ENCODE data around the gene OR2V2. TPM values are rescaled to one million over a fixed set of nuclear protein-coding genes. Genes with fewer than 3 reads are reported as not detected.
"Not testable (repeated sequence)": the region's sequence is repeated elsewhere in the genome, so short reads cannot be mapped to it uniquely, and the experiment has no call there.

Gene OR2V2
- total RNA-seq, result not detected

DNA sequence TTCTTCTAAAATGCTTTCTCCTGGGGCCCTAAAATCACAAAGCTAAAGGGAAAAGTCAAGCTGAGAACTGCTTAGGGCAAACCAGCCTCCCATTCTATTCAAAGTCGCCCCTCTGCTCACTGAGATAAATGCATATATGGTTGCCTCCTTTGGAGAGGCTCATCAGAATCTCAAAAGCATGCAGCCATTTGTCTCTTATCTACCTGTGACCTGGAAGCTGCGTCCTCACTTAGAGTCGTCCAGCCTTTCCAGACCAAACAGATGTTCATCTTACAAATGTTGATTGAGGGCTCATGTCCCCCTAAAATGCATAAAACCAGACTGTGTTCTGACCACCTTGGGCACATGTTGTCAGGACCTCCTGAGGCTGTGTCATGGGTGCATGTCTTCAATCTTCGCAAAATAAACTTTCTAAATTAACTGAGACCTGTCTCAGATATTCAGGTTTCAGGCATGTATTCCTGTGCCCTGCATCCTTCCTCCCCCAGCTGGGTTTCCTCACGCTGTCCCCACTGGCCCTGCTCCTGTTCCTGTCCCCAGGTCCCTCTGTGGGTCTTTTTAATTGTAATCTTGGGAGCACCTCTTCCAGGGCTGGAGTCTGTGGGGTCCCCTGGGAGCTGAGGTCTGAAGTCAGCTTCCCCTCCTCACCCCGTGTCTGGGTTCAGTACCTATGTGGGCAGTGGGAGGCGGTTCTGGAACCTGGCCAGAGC is at the start of gene OR2V2:
Gene OR2V2 (plus strand): TSS at position 660 of the 710 bp plus-strand sequence. CDS start 7,357 bp downstream, outside the sequence.
- H3K27me3 ChIP-seq, result peaks cover 57% of the 10 kb centered on the region
- not testable (repeated sequence) for H3K27ac ChIP-seq; H3K9me3 ChIP-seq; DNase-seq (ENCODE audit: low spot score in 2 of 2); H3K36me3 ChIP-seq; H3K4me3 ChIP-seq
- WGBS, result 63% methylated on average over 6 of the region's 7 CpGs
- peaks cover 15% of the 10 kb centered on the region for H3K4me1 ChIP-seq

GRCh38 chr5:181097759-181098491 is 49.5 kb upstream of the OR2V2 start:
- H3K9me3 ChIP-seq; H3K27ac ChIP-seq; H3K4me3 ChIP-seq; H3K4me1 ChIP-seq; H3K36me3 ChIP-seq; DNase-seq (ENCODE audit: low spot score in 2 of 2): not testable (repeated sequence)
- peaks cover 37% of the 10 kb centered on the region for H3K27me3 ChIP-seq
- no CpG with 5 or more reads among the region's 56 CpGs for WGBS

DNA sequence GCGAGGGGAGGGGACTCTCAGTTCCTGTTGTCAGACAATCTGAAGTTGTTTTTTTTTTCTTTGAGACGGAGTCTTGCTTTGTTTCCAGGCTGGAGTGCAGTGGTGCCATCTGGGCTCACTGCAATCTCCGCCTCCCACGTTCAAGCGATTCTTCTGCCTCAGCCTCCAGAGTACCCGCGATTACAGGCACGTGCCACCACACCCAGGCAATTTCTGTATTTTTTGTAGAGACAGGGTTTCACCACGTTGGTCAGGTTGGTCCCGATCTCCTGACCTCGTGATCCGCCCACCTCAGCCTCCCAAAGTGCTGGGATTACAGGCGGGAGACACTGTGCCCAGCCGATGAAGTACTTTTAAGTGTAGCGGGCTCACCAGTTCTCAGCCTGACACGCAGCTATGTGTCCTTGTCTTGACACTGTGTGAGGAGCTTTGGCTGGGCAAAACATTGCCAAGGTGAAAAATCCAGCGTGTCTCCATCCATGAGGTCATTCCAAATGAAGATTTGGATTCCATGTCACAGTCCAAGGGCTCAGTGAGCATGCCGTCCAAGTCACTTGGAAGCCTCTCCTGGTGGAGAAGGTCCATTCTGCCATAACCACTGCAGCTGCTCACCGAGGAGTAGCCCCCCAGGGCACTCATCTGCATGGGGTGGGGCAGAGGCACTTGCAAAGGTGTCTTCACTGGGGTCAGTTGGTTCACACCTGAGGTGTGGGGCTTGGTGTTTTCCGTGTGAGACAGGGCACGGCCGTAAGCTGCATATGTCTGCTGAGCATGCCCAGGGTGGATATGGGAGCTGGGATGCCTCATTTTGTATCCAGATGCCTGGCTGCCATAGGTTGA is 48.4 kb upstream of the OR2V2 start:
- H3K27ac ChIP-seq, result no peak overlapping the region
- TF ChIP-seq POLR2A (IDR thresholded peaks at IDR 0.05) (no peak), POLR2AphosphoS5 (IDR thresholded peaks at IDR 0.05) (no peak), CTCF (IDR thresholded peaks at IDR 0.05) (no peak), EP300 (IDR thresholded peaks at IDR 0.05) (no peak)
- H3K4me1 ChIP-seq, result peaks cover 3% of the 10 kb centered on the region
- H3K27me3 ChIP-seq, result peaks cover 31% of the 10 kb centered on the region
- DNase-seq (ENCODE audit: low spot score in 2 of 2), result no peak
- H3K9me3 ChIP-seq, result no peaks in the 10 kb centered on the region
- no peaks in the 10 kb centered on the region for H3K36me3 ChIP-seq
- 16% methylated on average over 17 of the region's 22 CpGs for WGBS
- H3K4me3 ChIP-seq, result no peak overlapping the region

DNA sequence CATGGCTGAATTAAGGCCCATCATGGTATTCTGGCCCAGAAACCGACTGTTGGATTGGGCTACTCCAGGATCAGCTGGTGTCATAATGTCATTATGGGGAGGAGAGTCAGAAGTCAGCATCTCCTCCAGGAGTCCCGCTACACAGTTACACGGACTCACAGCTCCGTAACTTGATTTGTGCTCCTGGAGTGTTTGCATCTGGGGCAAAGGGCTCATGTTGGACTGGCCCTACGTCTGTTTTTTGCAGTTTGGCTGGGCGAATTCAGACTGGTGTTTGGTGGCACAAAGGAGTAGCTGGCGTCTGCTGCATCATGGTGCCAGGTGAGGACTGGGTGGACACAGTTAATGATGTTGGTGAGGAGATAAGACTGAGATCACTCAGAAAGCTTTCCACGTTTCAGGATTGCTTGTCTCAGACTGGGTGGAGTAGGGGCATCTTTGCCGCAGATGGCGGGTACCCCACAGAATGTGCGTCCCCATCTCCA is 47.7 kb upstream of the OR2V2 start:
- Histone ChIP-seq H3K27me3 (peaks cover 37% of the 10 kb centered on the region), H3K9me3 (no peaks in the 10 kb centered on the region), H3K36me3 (no peaks in the 10 kb centered on the region), H3K4me3 (no peak overlapping the region), H3K27ac (no peak overlapping the region), H3K4me1 (peaks cover 6% of the 10 kb centered on the region)
- WGBS, result 39% methylated on average over 6 of the region's 11 CpGs
- TF ChIP-seq EP300 (IDR thresholded peaks at IDR 0.05) (no peak), POLR2AphosphoS5 (IDR thresholded peaks at IDR 0.05) (no peak), CTCF (IDR thresholded peaks at IDR 0.05) (no peak), POLR2A (IDR thresholded peaks at IDR 0.05) (no peak)
- DNase-seq (ENCODE audit: low spot score in 2 of 2), result no peak

DNA sequence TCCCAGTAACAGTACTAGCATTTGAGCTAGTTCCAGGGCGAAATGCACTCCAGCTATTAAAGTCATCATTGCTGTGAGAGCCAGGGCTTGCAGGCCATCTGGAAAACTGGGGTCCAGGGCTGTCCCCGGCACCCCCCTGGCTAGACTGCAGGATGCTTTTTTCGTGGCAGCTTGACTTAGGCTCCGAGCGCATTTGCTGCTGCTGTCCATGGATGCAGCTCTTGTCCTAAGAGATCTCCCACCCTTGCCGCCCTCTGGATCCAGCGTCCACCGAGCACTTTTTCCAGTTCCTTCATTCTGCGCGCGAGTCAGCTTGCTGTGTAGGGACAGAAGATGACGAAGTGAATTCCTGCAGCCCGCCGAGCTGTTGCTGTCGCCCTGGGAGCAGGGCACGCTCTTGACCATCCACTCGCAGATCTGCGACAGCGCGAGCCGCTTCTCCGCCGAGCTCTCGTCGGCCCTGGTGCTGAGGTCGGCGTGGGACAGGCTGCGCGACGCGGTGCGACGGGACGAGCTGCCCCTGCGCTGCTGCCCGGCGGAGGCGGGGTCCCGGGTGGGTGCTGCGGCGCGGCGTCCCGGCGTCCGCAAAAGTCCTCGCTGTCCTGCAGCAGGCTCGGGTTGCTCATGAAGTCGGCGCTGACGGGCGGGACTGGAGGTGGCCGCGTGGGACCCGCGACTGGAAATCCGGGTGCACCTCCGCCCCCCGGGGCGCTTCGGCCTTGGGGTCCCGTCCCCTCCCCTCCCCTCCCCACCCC is 47.1 kb upstream of the OR2V2 start:
- DNase-seq (ENCODE audit: low spot score in 2 of 2), result no peak
- no peak overlapping the region for H3K4me3 ChIP-seq

DNA sequence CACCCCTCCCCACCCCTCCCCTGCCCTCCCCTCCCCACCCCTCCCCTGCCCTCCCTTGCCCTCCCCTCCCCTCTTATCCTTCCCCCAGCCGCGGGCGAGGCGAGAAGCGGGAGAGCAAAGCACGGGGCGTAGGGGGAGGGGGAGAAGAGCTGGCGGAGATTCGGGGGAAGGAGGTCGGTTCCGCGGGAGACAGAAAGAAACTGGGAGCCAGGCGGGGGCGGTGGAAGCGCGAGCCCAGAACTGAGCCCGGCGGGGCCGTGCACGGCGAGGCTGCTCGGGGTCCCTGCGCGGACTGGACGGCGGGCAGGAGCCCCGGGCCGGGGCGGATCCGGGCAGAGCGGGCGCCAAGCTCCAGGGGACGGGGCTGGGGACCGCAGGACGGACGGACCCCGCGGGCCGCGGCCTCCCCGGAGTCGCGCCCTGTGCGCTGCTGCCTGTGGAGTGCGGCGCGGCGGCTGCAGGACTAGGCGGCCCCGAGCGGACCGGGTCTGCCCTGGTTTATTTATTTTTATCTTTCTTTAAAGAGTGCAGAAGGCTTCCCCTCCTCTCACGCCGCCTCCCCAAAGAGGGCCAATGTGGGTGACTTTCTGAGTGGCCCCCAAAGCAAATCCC is 46.2 kb upstream of the OR2V2 start:
- H3K27ac ChIP-seq, H3K36me3 ChIP-seq, H3K4me3 ChIP-seq, H3K9me3 ChIP-seq, H3K4me1 ChIP-seq: not testable (repeated sequence)
- no CpG with 5 or more reads among the region's 54 CpGs for WGBS
- H3K27me3 ChIP-seq, result peaks cover 47% of the 10 kb centered on the region
- DNase-seq (ENCODE audit: low spot score in 2 of 2), result peak in 1 of 2 donors; percentile 47

More for the DNA sequence above, 47.1 kb upstream of the OR2V2 start:
- Histone ChIP-seq H3K27me3 (peaks cover 43% of the 10 kb centered on the region), H3K9me3 (no peaks in the 10 kb centered on the region), H3K4me1 (peaks cover 6% of the 10 kb centered on the region), H3K27ac (no peak overlapping the region), H3K36me3 (no peaks in the 10 kb centered on the region)
- TF ChIP-seq POLR2A (IDR thresholded peaks at IDR 0.05) (no peak), CTCF (IDR thresholded peaks at IDR 0.05) (no peak), POLR2AphosphoS5 (IDR thresholded peaks at IDR 0.05) (no peak)
- 13% methylated on average over 10 of the region's 62 CpGs for WGBS

GRCh38 chr5:181101930-181102674 is 45.3 kb upstream of the OR2V2 start:
- not testable (repeated sequence) for H3K4me1 ChIP-seq; H3K9me3 ChIP-seq; H3K27ac ChIP-seq; H3K4me3 ChIP-seq; DNase-seq (ENCODE audit: low spot score in 2 of 2); H3K36me3 ChIP-seq
- peaks cover 54% of the 10 kb centered on the region for H3K27me3 ChIP-seq
- no CpG with 5 or more reads among the region's 30 CpGs for WGBS

- H3K36me3 ChIP-seq, H3K9me3 ChIP-seq, H3K27ac ChIP-seq, H3K4me3 ChIP-seq, H3K4me1 ChIP-seq: not testable (repeated sequence)
- WGBS, result 12% methylated on average over 4 of the region's 5 CpGs
- DNase-seq (ENCODE audit: low spot score in 2 of 2), result peak in 1 of 2 donors; percentile 65
- peaks cover 65% of the 10 kb centered on the region for H3K27me3 ChIP-seq
These were observed 43.2 kb upstream of the OR2V2 start for GRCh38 chr5:181104259-181104568.
